OCI-LY3 (cell line): Measurements from ENCODE around the gene ZNF223.

Experiments used
- EZH2phosphoT487 ChIP-seq: fragments of 200-600 bp; shearing (Covaris generic); IDR thresholded peaks from 2 replicates; pipeline ENCODE4 v1.6.1; 2018; ENCODE audit warnings: antibody characterized with exemption, mixed run types, low read depth
- TF ChIP-seq, protein P1 (sequence below): fragments of 200-600, 300-600 bp; sonication (generic); IDR thresholded peaks from 2 replicates; pipeline ENCODE4 v1.5.1; 2014; ENCODE audit warnings: antibody characterized with exemption, low read length, low read depth

- TF ChIP-seq, protein P1, sequence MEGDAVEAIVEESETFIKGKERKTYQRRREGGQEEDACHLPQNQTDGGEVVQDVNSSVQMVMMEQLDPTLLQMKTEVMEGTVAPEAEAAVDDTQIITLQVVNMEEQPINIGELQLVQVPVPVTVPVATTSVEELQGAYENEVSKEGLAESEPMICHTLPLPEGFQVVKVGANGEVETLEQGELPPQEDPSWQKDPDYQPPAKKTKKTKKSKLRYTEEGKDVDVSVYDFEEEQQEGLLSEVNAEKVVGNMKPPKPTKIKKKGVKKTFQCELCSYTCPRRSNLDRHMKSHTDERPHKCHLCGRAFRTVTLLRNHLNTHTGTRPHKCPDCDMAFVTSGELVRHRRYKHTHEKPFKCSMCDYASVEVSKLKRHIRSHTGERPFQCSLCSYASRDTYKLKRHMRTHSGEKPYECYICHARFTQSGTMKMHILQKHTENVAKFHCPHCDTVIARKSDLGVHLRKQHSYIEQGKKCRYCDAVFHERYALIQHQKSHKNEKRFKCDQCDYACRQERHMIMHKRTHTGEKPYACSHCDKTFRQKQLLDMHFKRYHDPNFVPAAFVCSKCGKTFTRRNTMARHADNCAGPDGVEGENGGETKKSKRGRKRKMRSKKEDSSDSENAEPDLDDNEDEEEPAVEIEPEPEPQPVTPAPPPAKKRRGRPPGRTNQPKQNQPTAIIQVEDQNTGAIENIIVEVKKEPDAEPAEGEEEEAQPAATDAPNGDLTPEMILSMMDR: no peak
- TF ChIP-seq EZH2phosphoT487: no peak
Observed at GRCh38 chr19:44010468-44010867, 41.4 kb upstream of the ZNF223 start.
